GM12873 (cell line): ENCODE results near the gene GAR1.

ENCODE experiments used
- TF ChIP-seq, protein P1 (sequence below): IDR thresholded peaks from 2 replicates; pipeline ENCODE4 v1.5.1; 2012; ENCODE audit warnings: low read depth, mild to moderate bottlenecking, moderate library complexity, low read length, control low read depth; ENCODE audit not compliant: insufficient read depth; ENCODE audit errors: missing control alignments

Gene GAR1

DNA sequence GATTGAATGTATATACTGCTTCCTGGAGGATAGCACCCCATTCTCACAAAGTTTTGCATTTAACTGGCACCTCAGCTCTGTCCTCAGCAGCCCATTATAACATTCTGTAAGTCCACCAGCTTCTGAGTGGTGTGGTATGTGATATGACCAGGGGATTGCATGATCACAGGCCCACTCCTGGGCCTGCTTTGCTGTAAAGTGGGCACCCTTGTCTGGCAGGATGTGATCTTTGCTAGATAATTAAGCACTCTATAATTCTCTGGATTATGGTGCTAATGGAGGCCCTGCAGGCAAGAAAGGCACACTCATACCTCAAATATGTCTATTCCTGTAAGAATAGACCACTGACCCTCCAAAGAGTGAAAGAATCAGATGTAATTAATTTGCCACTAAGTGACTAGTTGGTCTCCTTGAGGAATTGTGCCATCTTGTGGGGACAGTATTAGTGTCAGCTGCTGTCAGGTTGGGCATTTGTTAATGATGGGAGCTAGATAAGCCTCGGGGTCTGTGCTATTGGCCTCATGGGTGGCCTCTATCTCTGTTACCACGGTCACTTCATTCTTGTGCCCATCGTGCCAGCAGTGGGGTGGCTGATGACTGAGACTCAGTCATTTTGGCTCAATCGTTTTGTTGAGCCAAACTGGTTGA lies 11.5 kb upstream of the GAR1 start:
- TF ChIP-seq, protein P1, sequence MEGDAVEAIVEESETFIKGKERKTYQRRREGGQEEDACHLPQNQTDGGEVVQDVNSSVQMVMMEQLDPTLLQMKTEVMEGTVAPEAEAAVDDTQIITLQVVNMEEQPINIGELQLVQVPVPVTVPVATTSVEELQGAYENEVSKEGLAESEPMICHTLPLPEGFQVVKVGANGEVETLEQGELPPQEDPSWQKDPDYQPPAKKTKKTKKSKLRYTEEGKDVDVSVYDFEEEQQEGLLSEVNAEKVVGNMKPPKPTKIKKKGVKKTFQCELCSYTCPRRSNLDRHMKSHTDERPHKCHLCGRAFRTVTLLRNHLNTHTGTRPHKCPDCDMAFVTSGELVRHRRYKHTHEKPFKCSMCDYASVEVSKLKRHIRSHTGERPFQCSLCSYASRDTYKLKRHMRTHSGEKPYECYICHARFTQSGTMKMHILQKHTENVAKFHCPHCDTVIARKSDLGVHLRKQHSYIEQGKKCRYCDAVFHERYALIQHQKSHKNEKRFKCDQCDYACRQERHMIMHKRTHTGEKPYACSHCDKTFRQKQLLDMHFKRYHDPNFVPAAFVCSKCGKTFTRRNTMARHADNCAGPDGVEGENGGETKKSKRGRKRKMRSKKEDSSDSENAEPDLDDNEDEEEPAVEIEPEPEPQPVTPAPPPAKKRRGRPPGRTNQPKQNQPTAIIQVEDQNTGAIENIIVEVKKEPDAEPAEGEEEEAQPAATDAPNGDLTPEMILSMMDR: peak; percentile 60

DNA sequence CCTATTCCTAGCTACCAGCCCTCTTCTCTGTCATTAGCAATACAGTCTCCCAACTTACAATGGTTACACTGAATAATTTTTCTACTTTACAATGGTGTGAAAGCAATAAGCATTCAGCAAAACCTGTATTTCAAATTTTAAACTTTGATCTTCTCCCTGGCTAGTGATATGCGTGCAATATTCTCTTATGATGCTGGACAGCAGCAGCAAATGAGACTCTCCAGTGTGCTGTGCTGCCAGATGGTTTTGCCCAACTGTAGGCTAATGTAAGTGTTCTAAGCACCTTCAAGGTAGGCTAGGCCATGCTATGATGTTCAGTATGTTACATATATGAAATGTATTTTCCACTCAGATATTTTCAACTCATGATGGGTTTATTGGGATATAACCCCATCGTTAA lies 5.9 kb upstream of the GAR1 start:
- TF ChIP-seq, protein P1: no peak

DNA sequence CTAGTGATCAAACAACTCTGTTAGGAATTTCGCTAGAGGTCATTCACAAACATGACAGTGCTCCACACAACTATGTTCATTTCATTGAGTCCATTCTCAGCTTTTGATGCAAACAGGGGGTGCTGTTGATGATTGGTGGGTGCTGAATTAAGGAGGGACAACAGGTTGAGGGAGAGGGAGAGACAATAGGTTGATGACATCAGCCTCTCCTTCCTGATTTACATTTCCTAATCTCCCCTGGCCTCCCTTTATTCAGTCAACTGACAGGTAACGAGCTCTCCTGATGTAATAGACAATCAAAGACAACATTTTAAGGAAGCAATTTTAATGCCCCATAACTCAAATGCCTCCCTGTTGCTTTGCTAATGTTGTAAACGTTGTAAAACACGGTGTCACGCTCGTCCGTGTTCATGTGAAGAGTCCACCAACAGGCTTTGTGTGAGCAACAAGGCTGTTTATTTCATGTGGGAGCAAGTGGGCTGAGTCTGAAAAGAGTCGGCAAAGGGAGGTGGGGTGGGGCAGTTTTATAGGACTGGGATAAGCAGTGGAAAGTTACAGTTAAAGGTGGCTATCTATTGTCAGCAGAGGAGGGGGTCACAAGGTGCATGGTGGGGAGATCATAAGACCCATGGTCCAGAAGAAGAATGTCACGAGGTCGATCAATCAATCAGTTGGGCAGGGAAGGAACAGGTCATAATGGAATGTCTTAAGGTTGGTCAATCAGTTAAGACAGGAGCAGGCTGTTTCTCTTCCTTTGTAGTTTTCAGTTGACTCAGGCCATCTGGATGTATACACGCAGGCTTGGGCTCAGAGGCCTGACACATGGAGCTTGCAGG lies 4.8 kb upstream of the GAR1 start:
- TF ChIP-seq, protein P1: no peak

DNA sequence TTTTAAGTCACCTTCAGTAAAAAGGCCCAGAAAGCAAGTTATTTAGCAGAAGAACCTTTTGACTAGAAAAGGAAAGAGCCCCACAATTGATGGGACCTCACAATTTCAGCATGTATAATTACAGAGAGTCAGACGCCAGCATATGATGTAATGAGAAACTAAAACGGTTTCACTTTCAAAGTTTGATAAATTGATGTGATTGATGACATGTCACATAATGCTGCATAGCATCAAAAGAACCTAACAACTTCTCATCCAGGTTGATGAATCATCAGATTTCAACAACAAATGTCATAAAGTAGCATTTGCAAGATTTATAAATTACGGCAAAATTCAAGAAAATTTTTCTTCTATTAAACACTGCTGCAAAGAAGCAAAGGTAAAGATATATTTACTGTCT lies 3.9 kb upstream of the GAR1 start:
- TF ChIP-seq, protein P1: no peak

DNA sequence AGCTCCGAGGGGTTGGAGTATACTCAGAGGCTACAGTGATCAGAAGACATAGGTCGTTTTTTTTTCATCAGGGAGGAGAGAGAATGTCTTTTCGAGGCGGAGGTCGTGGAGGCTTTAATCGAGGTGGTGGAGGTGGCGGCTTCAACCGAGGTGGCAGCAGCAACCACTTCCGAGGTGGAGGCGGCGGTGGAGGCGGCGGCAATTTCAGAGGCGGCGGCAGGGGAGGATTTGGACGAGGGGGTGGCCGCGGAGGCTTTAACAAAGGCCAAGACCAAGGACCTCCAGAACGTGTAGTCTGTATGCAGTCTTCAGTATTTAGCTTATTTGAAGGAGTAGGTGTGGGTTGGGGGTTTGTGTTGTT lies 500 bp downstream of the GAR1 start:
- TF ChIP-seq, protein P1: no peak

DNA sequence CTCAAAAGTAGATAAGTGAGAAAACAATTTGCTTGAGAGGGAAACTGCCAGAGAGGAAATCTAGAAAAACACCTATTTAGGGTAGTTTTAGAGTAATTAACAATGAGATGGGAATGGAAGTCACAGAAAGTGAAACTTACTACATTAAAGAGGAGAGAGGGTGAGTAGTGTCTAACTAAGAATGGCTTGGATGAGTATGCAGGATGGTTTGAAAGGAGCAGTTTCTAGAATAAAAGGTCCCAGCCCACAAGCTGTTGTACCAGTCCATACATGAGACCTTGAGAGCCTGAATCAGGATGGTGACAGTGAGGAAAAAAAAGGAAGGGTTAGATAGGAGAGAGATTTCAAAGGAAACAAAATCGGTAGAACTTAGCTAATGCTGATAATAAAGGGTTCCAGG lies 1.3 kb downstream of the GAR1 start:
- TF ChIP-seq, protein P1: no peak

DNA sequence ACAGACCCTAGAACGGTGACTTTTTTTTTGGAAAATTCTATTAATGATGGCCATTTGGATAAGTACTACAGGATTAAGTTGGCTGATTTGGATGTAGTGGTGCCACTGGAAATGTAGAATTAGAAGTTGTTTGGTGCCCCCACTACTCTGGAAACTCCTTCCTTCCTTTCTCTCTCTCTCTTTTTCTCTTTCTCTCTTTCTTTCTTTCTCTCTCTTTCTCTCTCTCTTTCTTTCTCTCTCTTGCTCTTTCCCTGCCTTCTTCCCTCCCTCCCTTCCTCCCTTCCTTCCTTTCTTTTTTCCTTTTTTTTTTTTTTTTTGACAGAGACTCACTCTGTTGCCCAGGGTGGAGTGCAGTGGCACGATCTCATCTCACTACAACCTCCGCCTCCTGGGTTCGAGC lies 2.7 kb downstream of the GAR1 start:
- TF ChIP-seq, protein P1: no peak
